Activated effector memory CD4-positive, alpha-beta T cell treated with anti-CD3 and anti-CD28 coated beads, Interleukin-2, amount 50 U/mL, for 16 hours (primary cell): ENCODE data around the gene ZNF516.

ENCODE experiments used
- DNase-seq: peaks from one replicate; pipeline ENCODE4 v3.0.0-alpha.2; 2020

Gene ZNF516

DNA sequence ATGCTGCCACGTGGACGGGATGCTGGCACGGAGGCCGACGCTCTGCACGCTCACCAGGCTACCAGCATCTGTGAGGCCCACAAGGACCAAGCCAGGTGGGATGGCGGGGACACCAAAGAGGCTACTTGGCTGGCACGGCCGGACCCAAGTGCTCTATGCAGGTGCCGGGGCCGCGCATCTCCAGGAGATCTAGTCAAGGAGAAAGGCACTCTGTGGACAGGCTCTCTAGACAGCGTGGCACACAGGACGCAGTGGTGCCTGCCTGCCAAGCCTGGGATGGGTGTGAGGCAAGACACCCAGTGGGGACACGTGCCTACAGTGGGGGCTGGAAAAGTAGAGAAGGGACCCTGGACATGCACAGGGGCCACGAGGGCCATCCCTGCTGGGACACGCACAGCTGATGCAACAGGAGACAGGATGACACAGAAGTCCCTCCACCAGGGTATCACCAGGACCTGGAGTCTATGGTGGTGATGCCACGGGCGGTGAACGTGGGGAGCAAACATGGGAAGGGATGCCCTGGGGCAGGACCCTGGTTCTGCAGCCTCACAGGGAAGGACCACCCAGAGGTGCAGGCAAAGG lies 28.5 kb downstream of the ZNF516 start:
- no peak for DNase-seq

DNA sequence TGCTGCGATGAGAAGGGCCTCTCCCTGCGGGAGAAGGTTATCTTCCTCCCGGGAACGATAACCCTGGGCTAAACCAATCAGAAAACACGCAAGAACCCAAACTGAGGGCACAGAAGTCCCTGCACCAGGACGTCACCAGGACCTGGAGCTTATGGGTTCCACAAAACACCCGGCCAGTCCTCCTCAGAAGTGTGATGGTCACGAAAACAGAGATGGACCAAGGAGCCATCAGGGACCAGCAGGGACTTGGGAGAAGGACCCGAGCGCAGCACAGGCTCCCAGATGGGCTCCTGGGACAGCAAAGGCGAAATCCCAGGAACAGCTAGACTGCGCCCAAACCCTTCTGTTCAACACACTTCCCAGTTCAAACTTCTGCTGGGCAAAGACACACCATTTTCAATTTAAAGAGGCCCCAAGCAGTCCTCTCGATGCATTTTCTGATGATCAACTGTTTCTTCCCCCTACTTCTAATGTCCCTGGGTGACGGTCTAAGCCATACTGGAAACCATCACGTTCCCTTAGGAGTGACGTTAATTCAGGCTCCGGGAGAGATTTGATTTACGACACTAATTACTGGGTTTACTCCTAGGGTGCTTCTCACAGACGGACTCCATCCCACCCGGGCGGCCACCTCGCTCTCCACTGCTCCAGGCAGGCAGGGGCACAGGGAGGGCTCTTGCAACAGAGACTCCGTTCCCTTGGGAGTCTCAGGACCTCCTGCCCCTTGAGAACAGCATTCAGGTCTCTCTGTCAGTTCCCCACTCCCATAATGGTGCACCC lies 29.2 kb downstream of the ZNF516 start:
- DNase-seq, result no peak

DNA sequence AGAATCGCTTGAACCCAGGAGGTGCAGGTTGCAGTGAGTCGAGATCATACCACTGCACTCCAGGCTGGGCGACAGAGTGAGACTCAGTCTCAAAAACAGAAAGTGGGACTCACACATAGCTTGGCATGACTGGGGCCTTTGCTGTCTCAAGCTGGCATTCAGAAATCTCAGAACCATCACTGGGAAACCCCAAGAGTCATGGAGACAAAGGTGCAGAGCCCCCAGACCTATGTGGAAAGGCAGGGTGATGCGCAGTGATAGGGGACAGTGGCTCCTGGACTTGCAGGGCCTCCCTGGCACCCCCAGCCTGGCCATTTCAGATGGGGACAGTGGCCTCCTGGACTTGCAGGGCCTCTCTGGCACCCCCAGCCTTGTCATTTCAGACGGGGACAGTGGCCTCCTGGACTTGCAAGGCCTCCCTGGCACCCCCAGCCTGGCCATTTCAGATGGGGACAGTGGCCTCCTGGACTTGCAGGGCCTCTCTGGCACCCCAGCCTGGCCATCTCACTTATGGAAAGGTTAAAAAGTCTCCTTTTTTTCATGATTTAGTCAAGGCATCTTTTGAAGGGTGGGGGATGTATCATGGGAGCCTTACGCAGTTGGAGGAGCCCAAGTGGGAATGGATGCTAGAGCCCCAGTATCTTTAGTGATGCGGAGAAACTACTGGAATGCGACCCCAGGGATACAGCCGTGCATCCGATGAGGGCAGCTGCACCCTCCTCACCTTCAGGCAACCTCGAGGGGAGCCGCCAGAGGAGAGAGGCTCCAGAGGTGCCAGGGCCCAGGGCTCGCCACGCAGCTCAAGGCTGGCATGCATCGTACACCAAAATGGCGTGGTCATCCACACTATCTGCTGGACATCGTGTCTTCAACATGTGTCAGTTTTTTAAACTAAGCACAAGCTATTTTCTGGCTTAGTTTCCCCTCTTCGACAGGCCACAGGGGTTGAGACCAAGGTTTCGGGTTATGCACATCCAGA lies 30.5 kb downstream of the ZNF516 start:
- no peak for DNase-seq

DNA sequence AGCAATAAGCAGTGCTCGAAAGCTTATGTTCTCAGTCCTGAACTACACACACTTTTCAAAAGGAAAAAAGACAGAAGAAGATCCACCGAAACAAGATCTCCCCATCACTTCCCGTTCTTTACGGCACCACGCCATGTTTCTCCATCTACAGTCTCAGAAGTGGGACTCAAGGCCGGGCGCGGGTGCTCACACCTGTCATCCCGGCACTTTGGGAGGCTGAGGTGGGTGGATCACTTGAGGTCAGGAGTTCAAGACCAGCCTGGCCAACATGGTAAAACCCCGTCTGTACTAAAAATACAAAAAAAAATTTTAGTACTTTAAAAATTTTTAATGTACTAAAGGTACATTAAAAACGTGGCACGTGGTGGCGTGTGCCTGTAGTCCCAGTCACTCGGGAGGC lies 31.2 kb downstream of the ZNF516 start:
- DNase-seq, result no peak

DNA sequence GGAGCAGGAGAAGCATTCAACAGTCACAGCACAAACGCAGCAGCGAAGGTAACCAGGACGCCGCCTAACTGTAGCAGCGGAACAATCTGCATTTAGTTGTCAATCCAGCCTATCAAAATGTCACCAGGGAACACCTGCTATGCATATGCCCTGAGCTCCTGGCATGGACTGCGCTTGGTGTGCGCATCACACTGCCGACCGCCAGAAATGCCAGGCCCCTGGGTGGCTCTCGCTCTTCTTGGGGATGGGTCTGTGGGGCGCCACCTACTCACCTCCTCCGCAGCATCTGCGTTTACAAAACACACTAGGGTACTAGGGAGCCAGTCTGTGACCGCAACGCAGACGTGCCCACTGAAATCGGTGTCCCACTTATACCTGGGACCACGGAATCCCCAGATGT lies 31.7 kb downstream of the ZNF516 start:
- DNase-seq, result no peak

DNA sequence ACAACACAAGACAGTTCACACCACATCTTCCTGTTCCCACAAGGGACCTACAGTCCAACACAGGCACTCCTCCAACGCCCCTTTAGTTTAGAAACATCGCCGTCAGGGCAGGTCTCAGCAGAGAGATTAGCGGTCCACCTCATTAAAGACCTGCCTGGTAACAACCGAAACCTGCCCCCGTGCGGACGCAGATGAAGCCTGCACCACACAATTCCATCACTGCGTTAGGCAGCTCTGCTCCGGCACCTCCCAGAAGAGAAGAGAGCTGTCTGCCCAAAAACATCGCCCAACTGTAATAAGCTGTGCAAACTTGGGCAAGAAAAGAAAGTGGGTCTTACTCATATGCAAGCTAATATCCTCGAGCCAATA lies 32.7 kb downstream of the ZNF516 start:
- no peak for DNase-seq

DNA sequence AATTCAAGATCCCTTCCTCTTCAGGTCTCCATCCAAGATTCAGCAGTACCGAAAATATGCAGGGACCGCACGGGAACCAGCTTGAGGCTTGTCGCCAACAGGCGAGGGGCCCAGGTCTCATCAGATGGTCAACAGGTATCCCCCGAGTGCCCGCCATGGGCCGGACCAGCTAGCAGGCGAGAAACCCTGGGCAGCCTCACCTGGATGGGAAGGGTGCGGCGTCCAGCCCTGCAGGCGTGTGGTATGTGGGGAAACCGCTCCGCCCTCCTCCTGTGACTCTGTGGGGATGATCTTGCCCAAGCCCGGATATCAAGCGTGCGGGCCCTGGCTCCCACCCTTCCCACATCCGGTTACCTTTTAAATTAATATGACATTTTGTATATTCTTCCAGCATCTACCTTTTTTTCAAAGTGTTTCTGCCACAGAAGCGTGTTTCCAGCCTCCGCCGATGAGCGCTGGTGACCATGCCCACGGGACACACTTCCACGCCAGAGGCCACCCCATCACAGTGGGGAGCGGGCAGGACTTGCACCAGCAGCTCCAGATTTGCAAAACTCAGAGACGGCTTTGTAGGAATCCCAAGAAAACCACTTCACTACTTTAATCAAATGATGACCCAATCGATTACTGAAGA lies 33.2 kb downstream of the ZNF516 start:
- DNase-seq, result no peak

DNA sequence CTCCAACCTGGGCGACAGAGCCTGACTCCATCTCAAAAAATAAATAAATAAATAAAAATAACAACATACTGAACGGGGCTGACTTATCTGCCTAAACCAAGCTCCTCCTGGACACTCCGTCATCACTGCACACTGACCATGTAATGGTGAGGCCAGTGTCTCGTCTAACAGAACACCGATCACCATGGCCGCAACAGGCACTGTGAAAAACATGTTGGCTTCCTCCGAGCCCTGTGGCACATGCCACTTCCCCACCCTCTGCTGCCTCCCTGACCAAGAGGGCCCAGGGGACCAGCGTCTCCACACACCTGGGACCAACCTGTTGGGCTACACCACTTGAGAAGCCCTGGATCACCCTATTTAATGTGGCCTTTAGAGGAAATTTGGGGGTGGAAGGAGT lies 33.9 kb downstream of the ZNF516 start:
- DNase-seq, result no peak

DNA sequence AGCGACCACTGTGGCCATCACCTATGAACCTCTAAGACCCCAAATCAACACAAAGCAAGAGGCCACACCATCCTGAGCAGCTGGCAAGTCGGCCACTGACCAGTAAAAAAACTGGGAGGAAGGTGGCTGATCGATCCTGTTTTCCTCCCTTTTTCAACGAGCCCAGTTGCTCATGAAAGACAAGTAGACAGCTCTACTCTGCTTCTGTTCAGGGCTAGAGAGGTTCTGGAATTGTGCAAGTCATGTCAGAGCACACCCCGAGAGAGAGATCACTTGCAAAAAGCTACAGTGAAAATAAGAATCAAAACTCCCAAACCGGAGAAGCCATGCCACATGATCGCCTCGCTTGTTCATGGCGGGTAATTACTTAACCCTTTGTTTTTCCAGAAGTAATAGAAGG lies 34.6 kb downstream of the ZNF516 start:
- no peak for DNase-seq

DNA sequence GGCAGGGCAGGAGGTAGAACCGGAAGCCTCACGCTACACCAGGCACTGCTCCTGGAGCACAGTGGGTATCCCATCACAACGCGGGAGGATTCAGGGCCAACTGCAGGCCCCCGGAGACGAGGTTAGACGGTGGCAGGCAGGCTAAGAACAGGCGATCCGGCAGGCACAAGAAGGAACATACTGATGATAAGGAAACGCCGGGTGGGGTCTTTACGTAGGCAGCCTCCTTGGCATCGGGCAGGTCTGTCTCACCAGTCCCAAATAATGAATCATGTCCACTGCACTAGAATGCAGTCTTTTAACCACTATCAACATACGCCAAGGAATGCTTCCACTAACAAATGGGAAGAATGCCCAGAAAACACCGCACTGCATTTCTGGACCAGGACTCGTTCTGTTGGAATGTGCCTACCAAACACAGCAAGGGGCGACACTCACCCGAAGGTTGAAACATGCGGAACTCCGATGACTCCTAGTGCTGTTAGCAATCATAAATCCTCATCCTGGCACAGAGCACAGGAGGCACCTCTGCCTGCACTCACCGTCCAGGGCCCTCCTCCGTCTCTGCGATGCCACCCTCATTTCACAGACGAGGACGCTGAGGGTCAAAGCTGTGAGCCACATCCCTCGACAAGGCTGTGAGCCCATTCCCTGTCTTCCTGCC lies 35.2 kb downstream of the ZNF516 start:
- DNase-seq, result no peak

DNA sequence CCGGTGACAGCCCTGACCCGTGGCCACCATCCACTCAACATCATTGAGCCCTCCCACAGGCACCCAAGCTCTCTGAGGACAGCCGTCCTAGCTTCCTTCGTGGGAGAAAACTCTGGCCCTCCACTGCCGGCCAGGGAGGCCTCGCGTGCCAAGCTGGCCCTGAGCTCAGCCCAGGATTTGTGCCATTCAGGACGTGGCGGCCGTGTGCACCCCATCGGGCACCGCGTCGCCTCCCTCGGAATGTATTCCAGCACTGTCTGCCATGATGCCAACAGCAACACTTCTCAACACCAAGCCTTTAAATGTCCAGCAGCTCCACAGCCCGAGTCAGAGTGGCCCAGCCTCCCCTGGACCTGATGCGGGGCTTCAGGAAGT lies 35.7 kb downstream of the ZNF516 start:
- DNase-seq, result no peak

DNA sequence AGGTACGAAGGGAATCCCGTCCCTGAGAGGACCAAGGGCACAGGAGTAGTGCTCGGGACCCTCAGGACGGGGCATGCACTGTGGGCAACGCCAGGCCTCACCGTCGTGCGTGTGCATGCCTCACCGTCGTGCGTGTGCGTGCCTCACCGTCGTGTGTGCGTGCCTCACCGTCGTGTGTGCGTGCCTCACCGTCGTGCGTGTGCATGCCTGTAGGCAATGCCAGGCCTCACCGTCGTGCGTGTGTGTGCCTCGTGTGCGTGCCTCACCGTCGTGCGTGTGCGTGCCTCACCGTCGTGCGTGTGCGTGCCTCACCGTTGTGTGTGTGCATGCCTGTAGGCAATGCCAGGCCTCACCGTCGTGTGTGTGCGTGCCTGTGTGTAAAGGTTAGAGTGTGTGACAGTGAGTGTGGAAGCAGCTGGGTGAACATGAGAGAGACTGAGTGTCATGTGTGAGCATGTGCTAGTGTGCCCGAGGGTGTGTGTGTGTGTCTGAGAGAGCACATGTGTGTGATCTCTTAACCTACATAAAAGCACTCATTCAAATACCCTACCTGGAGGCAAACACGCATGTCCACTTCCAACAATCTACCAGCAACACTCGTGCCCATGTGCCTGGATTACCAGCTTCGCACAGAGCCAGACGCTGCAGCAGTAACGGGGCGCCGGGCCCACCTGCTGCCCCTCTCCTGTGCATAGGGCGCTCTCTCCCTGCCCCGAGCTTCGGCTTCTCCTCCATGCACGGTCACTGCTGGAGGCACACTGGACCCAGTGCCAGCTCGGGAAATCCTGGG lies 36.3 kb downstream of the ZNF516 start:
- DNase-seq, result no peak

DNA sequence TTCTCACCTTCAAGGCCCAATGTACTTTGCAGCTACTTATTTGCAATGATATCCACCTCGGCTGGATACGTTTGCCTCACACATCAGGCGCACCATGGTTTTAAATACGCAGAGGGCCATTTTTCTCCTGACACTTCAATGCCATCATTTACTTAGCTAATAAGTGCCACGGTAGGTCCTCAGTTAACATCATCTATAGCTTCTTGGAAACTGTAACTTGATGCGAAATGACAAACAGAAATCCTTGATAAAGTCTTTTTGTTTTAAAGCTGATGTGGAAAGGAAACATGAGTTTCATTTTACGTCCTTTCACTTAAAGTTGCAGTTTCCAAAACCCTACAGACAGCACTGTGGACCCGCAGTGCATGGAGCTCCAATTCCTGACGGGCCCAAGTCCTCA lies 37.1 kb downstream of the ZNF516 start:
- no peak for DNase-seq

DNA sequence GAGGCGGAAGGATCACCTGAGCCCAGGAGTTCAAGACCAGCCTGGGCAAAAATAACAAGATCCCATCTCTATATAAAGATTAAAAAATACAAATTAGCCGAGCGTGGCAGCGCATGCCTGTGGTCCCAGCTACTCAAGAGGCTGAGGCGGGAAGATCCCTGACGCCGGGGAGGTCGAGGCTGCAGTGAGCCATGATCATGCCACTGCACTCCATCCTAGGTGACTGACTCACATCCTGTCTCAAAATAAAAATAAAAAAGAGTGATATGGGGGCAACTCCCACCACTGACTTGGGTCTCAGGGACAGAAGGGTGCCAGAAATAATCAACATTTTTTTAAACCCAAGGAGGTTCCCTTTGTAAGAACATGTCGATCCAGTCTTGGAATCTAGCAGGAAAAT lies 37.6 kb downstream of the ZNF516 start:
- no peak for DNase-seq

DNA sequence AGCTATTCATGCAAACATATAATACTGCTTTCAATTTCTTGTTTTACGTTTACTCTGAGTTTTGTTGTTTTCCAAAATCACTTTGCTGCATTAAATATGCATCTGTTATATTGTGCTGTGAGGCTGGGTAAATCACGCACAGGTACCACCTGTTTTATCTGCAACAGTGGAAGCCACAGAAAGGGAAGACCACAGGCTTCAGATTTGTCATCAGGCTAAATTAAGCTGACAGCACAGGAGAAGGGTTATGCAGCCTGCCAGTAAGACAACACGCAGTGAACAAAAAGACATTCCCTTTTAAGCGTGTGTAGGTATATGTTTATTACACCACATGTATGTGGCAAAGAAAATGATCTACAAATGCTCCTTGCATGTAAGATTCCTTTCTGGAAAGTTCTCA lies 38.2 kb downstream of the ZNF516 start:
- no peak for DNase-seq

DNA sequence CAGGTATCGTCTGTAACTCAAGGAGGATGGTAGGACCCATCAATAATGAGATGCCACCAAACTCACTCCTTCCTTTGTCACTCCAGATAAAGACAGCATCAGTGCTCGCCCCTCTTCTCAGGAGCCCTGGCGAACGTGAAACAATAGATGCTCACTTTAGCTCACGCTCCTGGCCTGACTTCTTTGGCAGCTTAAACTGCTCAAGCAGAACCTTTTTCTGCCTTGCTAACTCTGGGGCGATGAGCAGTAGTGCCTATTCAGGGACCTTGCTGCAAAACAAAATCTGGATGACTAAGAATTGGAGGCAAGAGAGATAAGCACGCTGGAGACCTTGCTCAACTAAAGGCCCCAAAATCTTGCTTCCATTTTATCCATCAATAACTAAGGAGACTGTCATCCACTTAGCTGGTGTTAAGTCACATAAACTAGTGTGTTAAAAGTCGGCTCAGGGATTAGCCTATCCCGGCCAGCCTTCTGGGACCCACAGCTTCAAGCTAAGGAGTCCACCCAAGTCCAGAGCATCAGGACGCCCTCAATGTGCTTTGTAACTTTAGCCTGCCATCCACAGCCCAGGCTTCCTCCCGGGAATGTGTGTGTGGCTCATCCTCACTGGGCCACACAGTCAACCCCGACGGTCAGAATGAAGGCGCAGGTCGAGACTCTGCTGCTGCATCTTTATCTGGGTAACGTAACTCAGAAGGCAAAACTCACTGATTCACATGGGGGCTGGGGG lies 38.9 kb downstream of the ZNF516 start:
- DNase-seq, result no peak

DNA sequence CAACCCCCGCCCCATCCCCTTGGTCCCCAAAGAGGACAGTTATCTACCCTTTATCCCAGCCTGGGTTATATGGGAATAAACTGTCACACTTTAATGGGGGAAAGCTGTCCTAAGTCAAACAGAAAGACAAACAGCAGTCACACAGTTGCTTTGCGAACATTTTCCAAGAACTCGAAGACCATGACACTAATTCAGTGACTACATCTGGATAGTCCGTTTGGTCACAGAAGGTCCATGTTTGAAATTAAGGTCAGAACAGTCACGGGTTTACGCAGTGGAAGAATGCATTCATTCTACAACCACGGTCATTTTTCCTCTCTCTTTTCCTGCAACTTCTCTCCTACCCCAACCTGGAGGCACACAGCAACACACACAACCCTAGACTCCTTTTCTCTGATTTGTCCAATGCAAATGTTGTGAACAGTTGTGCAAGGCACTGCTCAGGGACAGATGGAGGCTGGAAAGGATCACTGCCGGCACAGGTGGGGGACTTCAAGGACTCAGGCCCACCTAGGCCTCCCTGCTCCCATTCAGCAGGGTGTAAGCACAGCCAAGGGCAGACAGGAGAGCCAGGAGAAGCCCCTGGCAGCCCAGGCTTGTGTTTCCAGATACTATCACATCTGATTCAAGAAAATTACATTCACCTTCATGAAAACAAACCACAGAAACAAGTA lies 39.9 kb downstream of the ZNF516 start:
- no peak for DNase-seq

DNA sequence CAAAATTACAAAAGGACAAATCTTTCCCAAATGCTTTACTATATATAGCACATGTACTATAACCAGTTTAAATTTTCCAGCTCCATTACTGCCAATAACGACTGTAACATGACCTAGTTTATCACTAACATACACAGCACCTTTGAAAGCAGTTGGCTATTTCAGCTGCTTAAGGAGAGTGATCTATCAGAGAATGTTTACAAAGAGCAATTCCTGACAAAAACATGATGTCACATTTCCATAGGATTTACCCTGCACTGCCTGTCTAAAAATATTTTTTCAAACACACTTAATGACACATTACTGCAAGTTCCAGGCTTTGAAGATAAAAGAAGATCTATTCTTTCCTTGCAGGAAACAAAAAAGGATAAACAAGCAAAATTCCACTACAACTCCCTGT lies 40.6 kb downstream of the ZNF516 start:
- DNase-seq, result no peak

DNA sequence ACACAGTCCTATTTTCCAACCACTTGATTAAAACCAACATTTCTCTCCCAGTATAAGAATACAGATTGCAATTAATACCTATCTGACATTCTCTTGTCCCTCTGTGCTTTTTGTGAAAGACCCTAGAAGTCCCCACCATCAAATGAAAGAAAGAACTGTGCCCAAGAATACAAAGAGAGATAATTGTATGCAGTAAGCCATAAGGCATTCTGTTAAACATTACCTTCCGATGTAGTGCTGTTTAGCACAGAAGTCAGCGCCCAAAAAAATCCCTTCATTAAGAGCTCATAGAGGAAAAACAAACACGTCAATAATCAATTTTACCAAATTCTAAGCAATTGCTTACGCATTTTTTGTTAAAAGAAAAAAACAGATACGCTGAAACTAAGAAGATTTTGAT lies 41.1 kb downstream of the ZNF516 start:
- DNase-seq, result no peak

DNA sequence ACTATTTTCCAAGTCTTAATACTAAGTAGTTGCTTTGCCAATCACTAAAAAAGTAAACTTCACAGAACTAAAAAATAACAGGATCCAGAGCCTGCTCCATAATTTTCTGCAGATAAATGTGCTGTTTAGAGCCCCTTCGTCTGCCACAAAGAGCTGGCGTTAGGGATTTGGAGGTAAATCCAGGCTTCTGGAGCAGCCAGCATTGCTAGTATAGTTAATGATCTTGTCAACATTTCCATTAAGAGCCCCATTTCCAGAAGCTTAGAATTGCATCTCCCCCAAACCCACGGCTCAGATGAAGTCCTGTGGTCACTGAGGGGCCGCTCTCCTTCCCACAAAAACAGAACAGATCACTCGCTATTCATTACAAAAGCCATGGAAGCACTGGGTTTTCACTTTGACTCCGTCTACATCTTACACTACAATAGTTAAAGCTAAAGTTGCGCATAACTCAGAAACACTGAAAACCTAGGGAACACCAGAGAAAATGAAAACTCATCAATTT lies 41.9 kb downstream of the ZNF516 start:
- DNase-seq, result no peak
